CD14-positive monocyte (primary cell): ENCODE measurements around the gene ERBB4. TPM values are rescaled to one million over a fixed set of nuclear protein-coding genes. Genes with fewer than 3 reads are reported as not detected.

ENCODE experiments used
- DNase-seq, 3 donors: peaks; one replicate each; pipeline ENCODE4 v3.0.0-alpha.2; 2011 to 2022
- H2AFZ ChIP-seq: 2 replicates; pipeline ENCODE4 v1.6.0; 2012; ENCODE audit warnings: mild to moderate bottlenecking, low read depth, low read length, inconsistent platforms; ENCODE audit not compliant: insufficient read depth, poor library complexity, severe bottlenecking
- H3K27ac ChIP-seq, 2 donors: 1 replicate in 1 of 2; 2 replicates in 1 of 2; pipeline ENCODE4 v1.5.1; 2012 to 2013; ENCODE audit warnings: low read length in 2 of 2, control low read depth in 1 of 2, inconsistent platforms in 1 of 2, low read depth in 1 of 2, mild to moderate bottlenecking in 1 of 2
- H3K27me3 ChIP-seq, 2 donors: one replicate each; pipeline versions ENCODE4 v1.6.0 to v1.6.1; 2011 to 2013; ENCODE audit warnings: low read length in 2 of 2; ENCODE audit not compliant: control insufficient read depth in 2 of 2, insufficient read depth in 2 of 2
- H3K36me3 ChIP-seq, 2 donors: replicated peaks in 1 of 2; 1 replicate in 1 of 2; 2 replicates in 1 of 2; pipeline versions ENCODE4 v1.5.1 to v1.6.1; 2012 to 2013; ENCODE audit warnings: low read length in 2 of 2, control low read depth in 1 of 2, inconsistent platforms in 1 of 2, mild to moderate bottlenecking in 1 of 2; ENCODE audit not compliant: insufficient read depth in 2 of 2, control insufficient read depth in 1 of 2
- H3K4me1 ChIP-seq, 2 donors: 1 replicate in 1 of 2; 2 replicates in 1 of 2; pipeline versions ENCODE4 v1.5.1 to v1.6.1; 2012 to 2013; ENCODE audit warnings: low read length in 2 of 2, control low read depth in 1 of 2, inconsistent platforms in 1 of 2, mild to moderate bottlenecking in 1 of 2, moderate library complexity in 1 of 2; ENCODE audit not compliant: insufficient read depth in 2 of 2, control insufficient read depth in 1 of 2
- H3K4me2 ChIP-seq: replicated peaks from 2 replicates; pipeline ENCODE3; 2012; ENCODE audit warnings: low read length, moderate library complexity, mild to moderate bottlenecking; ENCODE audit not compliant: poor library complexity, severe bottlenecking; ENCODE audit errors: extremely low read depth
- H3K4me3 ChIP-seq, 3 experiments: fragments of 200-600 bp in 1 of 3; sonication (generic) in 1 of 3; replicated peaks in 1 of 3; 1 replicate in 2 of 3; 2 replicates in 1 of 3; pipeline ENCODE4 v1.5.1; 2011 to 2013; ENCODE audit warnings: low read length in 3 of 3, mild to moderate bottlenecking in 3 of 3, control low read depth in 2 of 3, low read depth in 2 of 3, inconsistent platforms in 1 of 3, moderate library complexity in 1 of 3
- H3K79me2 ChIP-seq: 2 replicates; pipeline ENCODE4 v1.6.0; 2012; ENCODE audit warnings: mild to moderate bottlenecking, control low read depth, inconsistent platforms, low read length, moderate library complexity; ENCODE audit not compliant: insufficient read depth
- H3K9ac ChIP-seq: 2 replicates; pipeline ENCODE4 v1.6.0; 2017; ENCODE audit warnings: low read length, mild to moderate bottlenecking; ENCODE audit not compliant: insufficient read depth, poor library complexity, severe bottlenecking
- H3K9me3 ChIP-seq, 2 donors: replicated peaks in 1 of 2; 1 replicate in 1 of 2; 2 replicates in 1 of 2; pipeline versions ENCODE4 v1.5.1 to v1.6.1; 2012 to 2013; ENCODE audit warnings: low read length in 2 of 2, control low read depth in 1 of 2; ENCODE audit not compliant: control insufficient read depth in 1 of 2, insufficient read depth in 1 of 2
- H4K20me1 ChIP-seq: 2 replicates; pipeline ENCODE4 v1.6.0; 2012; ENCODE audit warnings: mild to moderate bottlenecking, low read length, control low read depth, moderate library complexity; ENCODE audit not compliant: insufficient read depth
- H3K27ac Mint-ChIP-seq, 7 donors: one replicate each; pipeline ENCODE4 v1.8.0; 2020; ENCODE audit warnings: mild to moderate bottlenecking in 7 of 7, mixed read lengths in 7 of 7, moderate library complexity in 6 of 7, inconsistent platforms in 2 of 7
- H3K27me3 Mint-ChIP-seq, 3 donors: one replicate each; pipeline ENCODE4 v1.8.0; 2021 to 2022; ENCODE audit warnings: low read depth in 3 of 3, mild to moderate bottlenecking in 3 of 3, mixed read lengths in 3 of 3, moderate library complexity in 3 of 3, inconsistent platforms in 1 of 3
- H3K36me3 Mint-ChIP-seq, 2 donors: one replicate each; pipeline ENCODE4 v1.8.0; 2020; ENCODE audit warnings: mixed read lengths in 2 of 2, inconsistent platforms in 1 of 2, mild to moderate bottlenecking in 1 of 2
- H3K4me1 Mint-ChIP-seq: one replicate; pipeline ENCODE4 v1.8.0; 2020; ENCODE audit warnings: mild to moderate bottlenecking, mixed read lengths
- H3K4me3 Mint-ChIP-seq, 2 donors: one replicate each; pipeline ENCODE4 v1.8.0; 2020; ENCODE audit warnings: mild to moderate bottlenecking in 2 of 2, mixed read lengths in 2 of 2, moderate library complexity in 1 of 2
- H3K9me3 Mint-ChIP-seq, 7 donors: one replicate each; pipeline ENCODE4 v1.8.0; 2020 to 2022; ENCODE audit warnings: mixed read lengths in 7 of 7, mild to moderate bottlenecking in 6 of 7, moderate library complexity in 6 of 7, inconsistent platforms in 2 of 7
- CTCF ChIP-seq: fragments of 200-600 bp; IDR thresholded peaks from one replicate; pipeline ENCODE4 v1.8.0; 2022; ENCODE audit warnings: antibody characterized with exemption, mild to moderate bottlenecking
- WGBS: methylation state at CpG from one replicate; pipeline ENCODE4 v1.1.5; 2013; ENCODE audit warnings: missing lambda C conversion rate; ENCODE audit not compliant: insufficient coverage; 5-methylcytosine and 5-hydroxymethylcytosine counted together
- intact Hi-C, 2 donors: fragments of 100-400 bp; cut with micrococcal nuclease; formaldehyde crosslinking; loops; one replicate each; pipeline versions ENCODE4 v1.15.0 to v1.15.1; 2023
- polyA plus RNA-seq, 3 donors: library from polyadenylated mRNA; depleted of rRNA in 1 of 3; unstranded in 2 of 3; stranded (reverse) in 1 of 3; fragments of 300-500 nt in 2 of 3; fragments of >200 nt in 1 of 3; fragmentation: Illumina TruSeq in 2 of 3; gene quantifications; 1 replicate in 2 of 3; 2 replicates in 1 of 3; pipeline ENCODE4 v1.2.3, GENCODE V29; 2012 to 2021

The ERBB4 gene
- polyA plus RNA-seq, 3 donors: not detected

GRCh38 chr2:212408524-212408923 lies 130.1 kb downstream of the ERBB4 start:
- H3K27ac ChIP-seq: no peak overlapping the region
- H3K9me3 Mint-ChIP-seq: peaks cover 0 to 3% (median 0%) of the 10 kb centered on the region in 7 donors
- H3K4me3 Mint-ChIP-seq: no peak overlapping the region
- no peak overlapping the region for H3K4me3 ChIP-seq
- no peaks in the 10 kb centered on the region for H3K9me3 ChIP-seq
- H3K4me2 ChIP-seq: no peak overlapping the region
- H3K4me1 ChIP-seq: no peaks in the 10 kb centered on the region
- peaks cover 0 to 2% (median 0%) of the 10 kb centered on the region in 3 donors for H3K27me3 Mint-ChIP-seq
- no peaks in the 10 kb centered on the region for H3K27me3 ChIP-seq
- H4K20me1 ChIP-seq: no peaks in the 10 kb centered on the region
- H2AFZ ChIP-seq: no peak overlapping the region
- no peak for DNase-seq
- no peaks in the 10 kb centered on the region for H3K36me3 ChIP-seq
- no peaks in the 10 kb centered on the region for H3K36me3 Mint-ChIP-seq
- no peak overlapping the region for H3K27ac Mint-ChIP-seq
- no peak overlapping the region for H3K9ac ChIP-seq
- H3K79me2 ChIP-seq: no peaks in the 10 kb centered on the region
- no peaks in the 10 kb centered on the region for H3K4me1 Mint-ChIP-seq
- 88% methylated on average over 1 of the region's 4 CpGs for WGBS
- intact Hi-C loops: no loop called here
- no peak for TF ChIP-seq CTCF

- no peak for DNase-seq
- H3K4me1 ChIP-seq: no peaks in the 10 kb centered on the region
- no peaks in the 10 kb centered on the region for H3K27me3 ChIP-seq
- no peak overlapping the region for H3K4me3 ChIP-seq
- H3K4me1 Mint-ChIP-seq: no peaks in the 10 kb centered on the region
- H3K9me3 Mint-ChIP-seq: peaks cover 0 to 3% (median 0%) of the 10 kb centered on the region in 7 donors
- H3K27me3 Mint-ChIP-seq: peaks cover 0 to 2% (median 0%) of the 10 kb centered on the region in 3 donors
- H2AFZ ChIP-seq: no peak overlapping the region
- H4K20me1 ChIP-seq: no peaks in the 10 kb centered on the region
- no peak for TF ChIP-seq CTCF
- WGBS: no CpG with 5 or more reads among the region's 1 CpG
- H3K9ac ChIP-seq: no peak overlapping the region
- H3K27ac Mint-ChIP-seq: no peak overlapping the region
- no peaks in the 10 kb centered on the region for H3K9me3 ChIP-seq
- H3K4me2 ChIP-seq: no peak overlapping the region
- no peaks in the 10 kb centered on the region for H3K36me3 Mint-ChIP-seq
- H3K79me2 ChIP-seq: no peaks in the 10 kb centered on the region
- intact Hi-C loops: no loop called here
- no peaks in the 10 kb centered on the region for H3K36me3 ChIP-seq
- H3K27ac ChIP-seq: no peak overlapping the region
- no peak overlapping the region for H3K4me3 Mint-ChIP-seq
Measured at GRCh38 chr2:212406716-212407115, 131.9 kb downstream of the ERBB4 start.
